IPS-11a (cell line): ENCODE measurements around the gene SLC7A5.
"Not testable (repeated sequence)": the region's sequence is repeated elsewhere in the genome, so short reads cannot be mapped to it uniquely, and the experiment has no call there.

Experiments
- H3K4me3 ChIP-seq: one replicate; pipeline ENCODE4 v1.5.1; 2013; ENCODE audit warnings: low read depth, low read length, control low read depth

Gene SLC7A5

GRCh38 chr16:87861300-87862099 is 7.8 kb downstream of the SLC7A5 start:
- not testable (repeated sequence) for H3K4me3 ChIP-seq

GRCh38 chr16:87860553-87861299 is 8.6 kb downstream of the SLC7A5 start:
- H3K4me3 ChIP-seq: no peak overlapping the region

GRCh38 chr16:87858151-87858993 is 10.9 kb downstream of the SLC7A5 start:
- H3K4me3 ChIP-seq: not testable (repeated sequence)

DNA sequence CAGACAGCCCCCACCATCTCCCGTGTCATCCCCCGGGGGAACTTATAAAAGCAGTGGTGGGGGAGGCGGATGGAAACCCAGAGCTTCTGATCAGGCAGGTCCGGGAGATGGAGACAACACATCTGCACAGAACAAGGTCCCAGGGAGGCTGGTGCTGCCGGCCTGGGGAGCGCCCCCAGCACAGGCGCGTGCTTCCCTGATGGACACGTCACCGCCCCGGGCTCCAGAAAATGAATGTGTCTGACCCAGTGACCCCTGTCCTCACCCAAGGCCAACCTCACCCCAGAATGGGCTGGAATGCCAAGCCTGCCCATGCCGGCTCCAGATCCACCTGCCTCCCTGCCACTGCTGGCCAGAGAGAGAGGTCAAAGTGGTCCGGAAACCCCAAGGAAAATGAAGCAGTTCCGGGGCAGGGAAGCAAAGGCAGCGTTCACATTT is 12.5 kb downstream of the SLC7A5 start:
- H3K4me3 ChIP-seq: no peak overlapping the region

- no peak overlapping the region for H3K4me3 ChIP-seq
Measured at GRCh38 chr16:87855852-87856715, 13.2 kb downstream of the SLC7A5 start.

GRCh38 chr16:87854907-87855683 is 14.2 kb downstream of the SLC7A5 start:
- no peak overlapping the region for H3K4me3 ChIP-seq

DNA sequence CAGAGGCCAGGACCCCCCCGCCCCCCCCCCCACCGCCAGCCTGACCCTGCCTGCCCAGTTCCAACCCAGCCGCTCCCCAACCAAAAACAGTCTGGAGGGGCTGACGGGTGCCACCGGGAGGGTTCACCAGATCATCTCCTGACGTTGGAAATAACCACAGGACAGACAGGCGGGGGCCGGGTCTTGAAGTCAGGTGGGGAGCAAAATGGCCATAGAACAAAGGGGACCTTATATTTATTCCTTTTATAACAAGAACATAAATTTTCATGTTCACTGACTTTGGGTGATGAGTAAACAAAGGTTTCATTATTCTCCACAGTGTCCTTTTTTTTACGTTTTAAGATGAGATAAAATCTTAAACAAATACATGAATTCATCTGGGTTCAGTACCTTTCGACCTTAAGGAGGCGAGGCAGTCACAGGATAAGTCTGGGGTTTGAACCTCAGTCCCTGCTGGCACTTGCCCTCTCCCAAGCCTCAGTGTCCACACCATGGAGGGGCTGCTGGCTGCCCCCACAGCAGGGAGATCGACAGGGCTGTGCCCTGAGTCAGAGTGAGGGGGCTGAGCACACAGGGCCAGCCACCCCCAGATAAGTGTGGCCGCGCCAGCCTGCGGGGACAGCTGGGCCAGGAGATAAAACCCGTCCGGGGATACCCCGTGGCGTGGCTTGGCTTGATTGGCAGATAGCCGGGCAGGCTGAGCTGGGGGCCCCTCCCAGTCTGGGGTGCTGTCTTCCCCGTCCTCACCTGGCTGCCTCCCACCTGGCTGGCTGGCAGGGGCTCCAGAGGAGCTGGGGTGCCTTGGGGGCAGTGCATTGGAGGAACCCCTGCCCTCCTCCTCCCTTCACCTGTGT is 15.0 kb downstream of the SLC7A5 start:
- H3K4me3 ChIP-seq: no peak overlapping the region

DNA sequence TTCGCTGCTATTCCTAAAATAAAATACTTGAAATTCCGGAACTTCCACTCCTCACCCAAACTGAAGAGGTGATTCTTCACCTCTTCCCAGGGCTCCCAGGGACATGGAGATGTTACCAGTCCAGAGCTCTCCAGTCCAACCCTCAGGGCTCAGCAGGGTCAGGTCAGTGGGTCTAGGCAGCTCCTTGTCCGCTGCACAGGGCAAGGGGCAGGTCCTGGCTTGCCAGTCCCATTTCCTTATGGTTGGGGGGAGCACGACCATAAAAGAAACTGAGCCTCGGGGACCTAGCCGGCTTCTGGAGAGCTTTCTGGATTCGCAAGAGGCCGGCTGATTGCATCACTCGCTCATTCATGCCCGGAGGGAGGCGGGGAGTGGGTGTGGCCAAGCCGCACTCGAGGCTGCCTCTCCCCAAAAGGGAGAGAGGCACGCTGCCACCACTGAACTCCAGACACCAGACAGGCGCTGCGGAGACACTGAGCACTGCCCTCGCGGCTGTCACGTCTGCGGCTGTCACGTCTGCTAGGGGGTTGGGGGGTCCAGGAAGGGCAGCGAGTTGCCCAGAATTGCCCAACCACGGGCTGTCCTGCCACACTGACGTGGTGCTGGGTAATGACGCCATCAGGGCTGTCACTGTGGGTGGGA is 15.8 kb downstream of the SLC7A5 start:
- no peak overlapping the region for H3K4me3 ChIP-seq

- H3K4me3 ChIP-seq: no peak overlapping the region
Measured at GRCh38 chr16:87851601-87852000, 17.7 kb downstream of the SLC7A5 start.

DNA sequence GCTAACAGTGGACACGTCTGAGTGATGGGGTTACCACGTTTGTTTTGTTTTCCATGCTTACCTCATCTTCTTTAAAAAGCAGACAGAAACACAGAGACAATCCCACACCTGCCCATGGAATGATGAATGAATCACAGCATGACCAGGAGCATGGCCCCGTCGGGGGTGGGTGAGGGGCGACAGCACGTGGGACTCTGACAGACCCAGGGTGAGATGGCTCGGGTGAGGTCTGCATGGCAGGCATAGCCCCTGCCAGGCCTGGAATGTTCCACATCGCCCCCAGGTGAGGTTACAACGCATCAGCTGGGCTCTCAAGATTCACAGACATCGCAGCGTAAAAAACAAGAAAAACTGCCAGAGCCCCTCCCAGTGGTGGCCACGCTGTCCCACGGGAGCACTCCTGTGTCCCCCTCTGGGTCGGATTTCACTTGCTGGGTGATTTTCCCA is 18.1 kb downstream of the SLC7A5 start:
- no peak overlapping the region for H3K4me3 ChIP-seq

DNA sequence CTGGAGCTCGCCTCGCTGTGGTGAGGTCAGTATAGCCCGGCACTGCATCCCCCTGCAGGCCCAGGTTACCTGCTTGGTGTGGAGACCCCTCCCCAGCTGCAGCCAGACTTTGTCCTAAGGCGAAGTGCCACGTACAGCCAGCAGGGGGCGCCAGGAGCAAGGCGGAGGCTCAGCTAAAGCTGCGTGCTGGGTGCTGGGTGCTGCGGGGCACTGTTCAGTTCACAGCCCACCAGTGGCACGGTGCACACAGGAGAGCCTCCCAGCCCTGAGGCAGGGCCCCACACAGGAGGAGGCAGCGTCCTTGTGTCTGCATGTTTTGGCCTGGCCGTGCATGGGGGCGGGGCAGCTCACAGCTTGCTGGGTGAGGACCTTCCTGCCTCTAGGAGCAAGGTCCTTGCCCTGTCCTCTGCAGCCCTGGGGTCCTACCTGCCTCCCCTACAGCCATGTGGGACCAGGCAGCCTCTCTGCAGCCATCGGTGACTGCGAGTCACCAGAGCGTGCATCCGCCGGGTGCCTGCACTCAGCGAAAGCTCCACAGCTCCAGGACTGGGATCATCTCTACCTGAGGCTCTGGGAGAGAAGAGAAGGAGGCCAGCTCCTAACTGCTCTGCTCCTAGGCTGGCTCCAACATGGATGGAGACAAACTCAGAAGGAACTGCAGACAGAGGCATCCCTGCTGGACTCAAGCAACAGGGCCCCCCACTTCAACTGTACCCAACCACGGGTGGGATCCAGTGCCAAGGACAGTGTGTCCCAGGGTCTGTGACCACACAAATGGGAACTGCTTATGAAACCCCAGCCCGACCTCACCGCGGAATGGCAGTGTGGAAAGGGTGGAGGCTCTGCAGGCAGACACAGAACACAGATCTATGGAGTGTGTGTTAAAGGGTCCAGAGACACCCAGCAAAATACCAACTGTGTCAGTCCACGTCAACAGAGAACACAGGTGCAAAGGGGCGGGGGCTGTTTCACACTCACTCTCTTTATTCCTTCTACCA is 19.0 kb downstream of the SLC7A5 start:
- H3K4me3 ChIP-seq: no peak overlapping the region

GRCh38 chr16:87849419-87850008 is 19.8 kb downstream of the SLC7A5 start:
- no peak overlapping the region for H3K4me3 ChIP-seq

DNA sequence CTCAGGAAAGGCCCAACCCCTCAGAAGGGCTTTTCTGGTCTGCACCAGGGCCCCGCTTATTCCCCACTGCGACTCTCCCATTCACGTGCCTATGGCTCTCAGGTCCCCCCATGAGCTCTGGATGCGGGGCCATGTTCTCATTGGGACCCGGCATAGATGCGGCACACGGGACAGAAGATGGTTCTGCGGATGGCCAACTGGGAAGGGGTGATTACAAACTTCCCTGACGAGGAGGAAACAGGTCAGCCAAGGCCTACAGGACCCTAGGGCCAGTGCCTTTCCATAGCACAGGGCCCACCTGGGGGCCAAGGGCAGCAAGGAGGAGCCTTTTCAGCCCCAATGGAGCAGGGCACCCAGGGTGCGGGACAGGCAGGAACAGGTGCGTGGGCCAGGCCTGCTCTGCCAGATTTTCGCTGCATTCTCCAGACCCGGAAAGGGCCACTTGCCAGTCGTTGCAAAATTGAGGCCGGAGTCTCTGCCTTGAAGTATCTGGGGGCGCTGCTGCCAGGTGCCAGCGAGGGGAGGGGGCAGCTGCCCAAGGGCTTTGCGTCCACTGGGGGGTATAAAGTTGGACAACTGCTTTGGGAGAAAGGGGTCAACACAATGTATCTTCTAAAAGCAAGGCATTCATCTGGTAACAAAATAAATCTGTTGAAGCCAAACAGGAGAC is 20.5 kb downstream of the SLC7A5 start:
- no peak overlapping the region for H3K4me3 ChIP-seq

- no peak overlapping the region for H3K4me3 ChIP-seq
Measured at GRCh38 chr16:87847785-87848675, 21.3 kb downstream of the SLC7A5 start.

DNA sequence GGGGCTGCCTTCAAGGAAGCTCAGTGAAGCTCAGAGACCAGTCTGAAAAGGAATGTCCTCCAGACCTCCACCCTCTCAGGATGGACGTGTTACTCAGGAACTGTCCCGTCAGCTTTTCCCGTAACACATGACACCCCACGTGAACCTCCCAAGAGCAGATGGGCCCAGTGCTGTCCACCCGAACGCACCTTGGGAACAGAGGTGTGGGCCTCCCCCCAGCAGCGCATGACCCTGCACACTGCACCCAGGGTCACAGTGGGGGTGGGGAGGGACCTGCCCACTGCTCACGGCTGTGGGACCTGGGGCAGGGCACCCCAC is 21.9 kb downstream of the SLC7A5 start:
- H3K4me3 ChIP-seq: no peak overlapping the region
